HepG2 (cell line): ENCODE results near the gene SH3PXD2A. TPM values are rescaled to one million over a fixed set of nuclear protein-coding genes. Genes with fewer than 3 reads are reported as not detected.
A peak's percentile ranks its signal among the peaks of the same experiment; 100 is the strongest.

Source experiments
- ATAC-seq: fragments of 200-7000 bp; cut with Tn5 transposase; 3 replicates; pipeline ENCODE4 v1.9.1; 2020; ENCODE audit warnings: mild to moderate bottlenecking, moderate library complexity
- BruUV-seq: library from RNA; stranded (reverse); fragments of 400-500 nt; replicated peaks from 2 replicates; lab custom pipeline; 2021; lab: Mats Ljungman, UMichigan
- CTCF ChIA-PET: fragments of 300-600 bp; formaldehyde crosslinking; extraction: SDS; loops from one replicate; lab custom pipeline; 2021; ENCODE audit warnings: low total read pairs, inconsistent platforms, low intra/inter-chr PET ratio; lab: Yijun Ruan, JAX
- POLR2A ChIA-PET: fragments of 350-600 bp; sonication (Branson Sonifier 250); formaldehyde crosslinking; loops from one replicate; lab custom pipeline; 2020; ENCODE audit warnings: antibody characterized with exemption, inconsistent platforms; lab: Yijun Ruan, JAX
- DNase-seq: peaks from one replicate; pipeline ENCODE4 v3.0.0-alpha.2; 2015; ENCODE audit warnings: low spot score
- FAIRE-seq: peaks from 3 replicates; lab custom pipeline; 2011; peaks lifted over from hg19 to GRCh38; lab: Jason Lieb, UNC
- H2AFZ ChIP-seq: one replicate; pipeline ENCODE4 v1.6.1; 2011; ENCODE audit warnings: low read length, inconsistent platforms
- H3K27ac ChIP-seq: fragments of 300-600 bp; 3 replicates; pipeline ENCODE4 v1.8.0; 2011; ENCODE audit warnings: mixed run types, mild to moderate bottlenecking, mixed read lengths, low read length, inconsistent platforms; ENCODE audit not compliant: insufficient read depth; ENCODE audit errors: extremely low read length
- H3K27me3 ChIP-seq, 2 experiments: fragments of 200-600 bp in 1 of 2; 2 replicates in 1 of 2; 3 replicates in 1 of 2; pipeline versions ENCODE4 v1.6.0 to v1.8.0; 2011; ENCODE audit warnings: low read length in 2 of 2, mild to moderate bottlenecking in 2 of 2, moderate library complexity in 2 of 2, inconsistent platforms in 1 of 2; ENCODE audit not compliant: insufficient read depth in 2 of 2, control insufficient read depth in 1 of 2
- H3K36me3 ChIP-seq, 2 experiments: fragments of 200-600 bp in 1 of 2; replicated peaks in 1 of 2; 2 replicates in 1 of 2; 3 replicates in 1 of 2; pipeline versions ENCODE4 v1.5.1 to v1.8.0; 2011; ENCODE audit warnings: low read length in 2 of 2, inconsistent platforms in 1 of 2; ENCODE audit not compliant: insufficient read depth in 2 of 2, control insufficient read depth in 1 of 2
- H3K4me1 ChIP-seq: 2 replicates; pipeline ENCODE4 v1.5.1; 2012; ENCODE audit warnings: low read length, inconsistent platforms; ENCODE audit not compliant: insufficient read depth
- H3K4me2 ChIP-seq: 2 replicates; pipeline ENCODE4 v1.6.0; 2011; ENCODE audit warnings: low read depth, low read length, inconsistent platforms
- H3K4me3 ChIP-seq, 3 experiments: fragments of 200-600 bp in 1 of 3; sonication (generic), shearing (Covaris generic) in 1 of 3; replicated peaks in 1 of 3; 2 replicates each; pipeline ENCODE4 v1.5.1; 2011 to 2016; ENCODE audit warnings: low read length in 3 of 3, inconsistent platforms in 2 of 3, low read depth in 2 of 3, mild to moderate bottlenecking in 2 of 3, control low read depth in 1 of 3, mixed read lengths in 1 of 3; ENCODE audit not compliant: insufficient read depth in 1 of 3
- H3K79me2 ChIP-seq: one replicate; pipeline ENCODE4 v1.6.1; 2011; ENCODE audit warnings: low read length, inconsistent platforms; ENCODE audit not compliant: insufficient read depth
- H3K9ac ChIP-seq: 2 replicates; pipeline ENCODE4 v1.6.0; 2011; ENCODE audit warnings: mild to moderate bottlenecking, low read depth, low read length, inconsistent platforms; ENCODE audit not compliant: insufficient read depth
- H3K9me3 ChIP-seq: 2 replicates; pipeline ENCODE4 v1.5.1; 2012; ENCODE audit warnings: mild to moderate bottlenecking, low read length
- H4K20me1 ChIP-seq: 2 replicates; pipeline ENCODE4 v1.6.0; 2011; ENCODE audit warnings: inconsistent platforms, mild to moderate bottlenecking, low read length, moderate library complexity; ENCODE audit not compliant: insufficient read depth
- ATF7-NPFF ChIP-seq: sonication (generic); formaldehyde crosslinking; IDR thresholded peaks from 2 replicates; pipeline ENCODE4 v1.8.1; 2023; ENCODE audit warnings: mild to moderate bottlenecking, low read depth, missing genetic modification reagents, moderate library complexity
- CEBPB ChIP-seq: IDR thresholded peaks from 2 replicates; pipeline ENCODE4 v1.6.1; 2011; ENCODE audit warnings: low read depth, low read length, improper control_type of control experiment, borderline replicate concordance
- GFI1 ChIP-seq: sonication (generic); formaldehyde crosslinking; IDR thresholded peaks from 2 replicates; pipeline ENCODE4 v1.5.0; 2020; ENCODE audit warnings: missing genetic modification reagents, mild to moderate bottlenecking, borderline replicate concordance
- GTF3A ChIP-seq: sonication (generic); formaldehyde crosslinking; conservative IDR thresholded peaks from 2 replicates; pipeline ENCODE4 v1.4.0; 2020; ENCODE audit warnings: mild to moderate bottlenecking, missing genetic modification reagents
- HNRNPLL ChIP-seq: fragments of 200-400 bp; formaldehyde crosslinking; IDR thresholded peaks from 2 replicates; pipeline ENCODE4 v1.6.1; 2017; ENCODE audit warnings: mild to moderate bottlenecking, low read depth, low read length; ENCODE audit not compliant: poor library complexity, severe bottlenecking
- NBN ChIP-seq: fragments of 450-650 bp; conservative IDR thresholded peaks from 2 replicates; pipeline ENCODE4 v1.6.1; 2017
- NR2F6 ChIP-seq, 2 experiments: IDR thresholded peaks; 2 replicates each; pipeline ENCODE4 v1.6.1; 2016; ENCODE audit warnings: antibody characterized with exemption in 1 of 2, mild to moderate bottlenecking in 1 of 2
- NRL ChIP-seq: sonication (generic); formaldehyde crosslinking; IDR thresholded peaks from 2 replicates; pipeline ENCODE4 v1.5.0; 2020; ENCODE audit warnings: missing genetic modification reagents, mild to moderate bottlenecking, moderate library complexity, borderline replicate concordance
- SUZ12 ChIP-seq: fragments of 150-350 bp; IDR thresholded peaks from 2 replicates; pipeline ENCODE4 v1.6.1; 2014; ENCODE audit warnings: low read depth, low read length
- ZFY ChIP-seq: sonication (generic); formaldehyde crosslinking; IDR thresholded peaks from 2 replicates; pipeline ENCODE4 v1.4.0; 2020; ENCODE audit warnings: missing genetic modification reagents
- ZNF317 ChIP-seq: sonication (generic); formaldehyde crosslinking; IDR thresholded peaks from 2 replicates; pipeline ENCODE4 v1.5.0; 2020; ENCODE audit warnings: mild to moderate bottlenecking, missing genetic modification reagents
- ZNF644 ChIP-seq: IDR thresholded peaks from 2 replicates; pipeline ENCODE4 v1.6.1; 2016; ENCODE audit warnings: low read depth
- WGBS: methylation state at CpG from one replicate; pipeline ENCODE4 v1.1.6; 2017; ENCODE audit warnings: low lambda C conversion rate; 5-methylcytosine and 5-hydroxymethylcytosine counted together
- in situ Hi-C: cut with HindIII; loops from 2 replicates; pipeline ENCODE4 v1.10.0; 2017; ENCODE audit warnings: low pct_unique_long_range_greater_than_20kb; ENCODE audit not compliant: extremely low pct_ligation_motif_present
- intact Hi-C: fragments of 100-400 bp; cut with micrococcal nuclease; formaldehyde crosslinking; loops from one replicate; pipeline ENCODE4 v1.10.0; 2022; ENCODE audit not compliant: unreplicated experiment
- polyA plus RNA-seq, 8 experiments: library from polyadenylated mRNA; depleted of rRNA in 3 of 8; stranded (reverse) in 7 of 8; unstranded in 1 of 8; fragments of >200 nt; fragmentation: Illumina TruSeq in 4 of 8; extraction: Trizol in 4 of 8; gene quantifications; 2 replicates each; pipeline versions ENCODE4 v1.2.1 to v1.2.3, GENCODE V29; 2011 to 2016; ENCODE audit warnings: low read depth in 4 of 8, missing spikeins in 1 of 8, mixed read lengths in 1 of 8; ENCODE audit not compliant: insufficient read depth in 1 of 8
- total RNA-seq, 5 experiments: library from RNA; depleted of rRNA; stranded (reverse); fragments of >200 nt; fragmentation: Illumina TruSeq; extraction: Trizol; gene quantifications; 2 replicates each; pipeline ENCODE4 v1.2.3, GENCODE V29; 2016; ENCODE audit warnings: low read depth in 1 of 5
- TF ChIP-seq, protein P1 (sequence below): sonication (generic); formaldehyde crosslinking; IDR thresholded peaks from 2 replicates; pipeline ENCODE4 v1.4.0; 2020; ENCODE audit warnings: mild to moderate bottlenecking, missing genetic modification reagents

The SH3PXD2A gene
- total and polyA plus RNA-seq, 2 of the 13 experiments (the other 11 are each of a cell fraction or from before 2014, with no cell fraction given) = 11.1 to 11.3 TPM

DNA sequence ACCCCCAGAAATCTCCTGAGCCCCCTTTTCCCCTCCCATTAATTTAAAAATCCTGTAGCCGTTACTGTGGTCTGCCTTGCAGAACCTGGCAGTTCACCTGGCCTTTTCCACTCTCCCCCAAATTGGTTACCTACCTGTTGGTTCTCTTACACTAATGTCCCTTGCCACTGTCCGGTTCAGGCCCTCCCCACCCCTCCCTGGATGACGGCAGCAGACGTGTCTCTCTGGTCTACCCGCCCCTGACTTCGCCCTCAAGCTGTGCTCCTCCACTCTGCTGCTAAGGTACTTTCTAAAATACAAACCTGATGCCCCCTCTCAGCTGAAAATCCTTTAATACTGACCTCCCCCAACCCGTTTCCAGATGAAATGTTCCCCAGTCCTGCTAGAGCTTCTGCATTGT lies 15.6 kb upstream of the SH3PXD2A start:
- no peak overlapping the region for H3K4me3 ChIP-seq
- FAIRE-seq (no peak), ATAC-seq (no peak), DNase-seq (no peak)
- 94% methylated on average over 7 of the region's 7 CpGs for WGBS
- no peak overlapping the region for H2AFZ ChIP-seq
- ChIA-PET POLR2A (no interaction called here), CTCF (no interaction called here)
- TF ChIP-seq ZNF644 (CRISPR knock-in tag) (no peak), NBN (no peak), HNRNPLL (no peak), NR2F6 (IDR thresholded peaks at IDR 0.05) (no peak), NR2F6 (CRISPR knock-in tag; IDR thresholded peaks at IDR 0.05) (no peak), GTF3A (CRISPR knock-in tag) (no peak), ATF7-NPFF (CRISPR knock-in tag) (no peak), SUZ12 (no peak), ZFY (no peak), GFI1 (no peak), ZNF317 (CRISPR knock-in tag) (no peak), NRL (CRISPR knock-in tag) (no peak)
- in situ Hi-C loops = no loop called here
- no peaks in the 10 kb centered on the region for H3K79me2 ChIP-seq
- no peaks in the 10 kb centered on the region for H3K27me3 ChIP-seq
- intact Hi-C loops = no loop called here
- H3K27ac ChIP-seq = no peak overlapping the region
- no peaks in the 10 kb centered on the region for H4K20me1 ChIP-seq
- no peak overlapping the region for H3K9ac ChIP-seq
- H3K36me3 ChIP-seq = no peaks in the 10 kb centered on the region
- no peak overlapping the region for H3K4me2 ChIP-seq
- no peaks in the 10 kb centered on the region for H3K4me1 ChIP-seq
- no TSS peak for BruUV-seq
- H3K9me3 ChIP-seq = no peaks in the 10 kb centered on the region

DNA sequence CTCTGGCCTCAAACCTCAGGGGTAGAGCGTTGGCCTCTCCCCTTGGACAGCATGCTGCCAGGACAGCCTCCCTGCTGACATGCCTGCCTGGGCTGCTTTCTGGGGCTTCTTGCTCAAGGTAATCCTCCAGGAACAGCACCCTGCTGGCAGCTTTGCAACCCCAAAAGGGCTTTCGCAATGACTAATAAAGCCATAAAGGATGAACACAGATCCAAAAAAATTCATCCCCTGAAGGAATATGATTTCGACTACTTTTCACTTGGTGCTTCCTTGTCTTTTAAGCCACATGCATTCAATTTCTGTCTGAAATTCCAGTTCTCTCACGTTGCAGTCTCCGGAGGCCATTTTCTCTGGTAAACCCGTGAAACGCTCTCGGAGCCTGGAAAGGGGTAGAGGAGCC lies 15.1 kb upstream of the SH3PXD2A start:
- TF ChIP-seq CEBPB = peak; percentile 49
- TF ChIP-seq, protein P1, sequence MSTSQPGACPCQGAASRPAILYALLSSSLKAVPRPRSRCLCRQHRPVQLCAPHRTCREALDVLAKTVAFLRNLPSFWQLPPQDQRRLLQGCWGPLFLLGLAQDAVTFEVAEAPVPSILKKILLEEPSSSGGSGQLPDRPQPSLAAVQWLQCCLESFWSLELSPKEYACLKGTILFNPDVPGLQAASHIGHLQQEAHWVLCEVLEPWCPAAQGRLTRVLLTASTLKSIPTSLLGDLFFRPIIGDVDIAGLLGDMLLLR (CRISPR knock-in tag) = no peak
- in situ Hi-C loops (no loop called here), intact Hi-C loops (no loop called here)
- H3K4me2 ChIP-seq = no peak overlapping the region
- H4K20me1 ChIP-seq = no peaks in the 10 kb centered on the region
- H3K9ac ChIP-seq = no peak overlapping the region
- H3K27me3 ChIP-seq = no peaks in the 10 kb centered on the region
- WGBS = 82% methylated on average over 8 of the region's 8 CpGs
- no peaks in the 10 kb centered on the region for H3K79me2 ChIP-seq
- H3K36me3 ChIP-seq = no peaks in the 10 kb centered on the region
- no peaks in the 10 kb centered on the region for H3K9me3 ChIP-seq
- H3K4me1 ChIP-seq = no peaks in the 10 kb centered on the region
- H3K27ac ChIP-seq = no peak overlapping the region
- no TSS peak for BruUV-seq
- no peak for ATAC-seq
- CTCF ChIA-PET = no interaction called here
- no peak for DNase-seq
- H2AFZ ChIP-seq = no peak overlapping the region
- POLR2A ChIA-PET = interaction anchor here (1.3 kb wide), 1 partner anchor 14 kb away, joined by 3 read pairs; no protein-coding TSS in a partner anchor
- no peak overlapping the region for H3K4me3 ChIP-seq
- no peak for FAIRE-seq
